Activated CD4-positive, CD25-positive, alpha-beta regulatory T cell treated with anti-CD3 and anti-CD28 coated beads, Interleukin-2, amount 50 U/mL, for 16 hours (primary cell): ENCODE data around the gene DZANK1.
"Not testable (repeated sequence)": the region's sequence is repeated elsewhere in the genome, so short reads cannot be mapped to it uniquely, and the experiment has no call there.

Experiments
- DNase-seq: peaks from one replicate; pipeline ENCODE4 v3.0.0-alpha.2; 2020; ENCODE audit warnings: low read depth, low spot score

Gene DZANK1

GRCh38 chr20:18380908-18381529 lies 85.8 kb downstream of the DZANK1 start:
- DNase-seq, result no peak

DNA sequence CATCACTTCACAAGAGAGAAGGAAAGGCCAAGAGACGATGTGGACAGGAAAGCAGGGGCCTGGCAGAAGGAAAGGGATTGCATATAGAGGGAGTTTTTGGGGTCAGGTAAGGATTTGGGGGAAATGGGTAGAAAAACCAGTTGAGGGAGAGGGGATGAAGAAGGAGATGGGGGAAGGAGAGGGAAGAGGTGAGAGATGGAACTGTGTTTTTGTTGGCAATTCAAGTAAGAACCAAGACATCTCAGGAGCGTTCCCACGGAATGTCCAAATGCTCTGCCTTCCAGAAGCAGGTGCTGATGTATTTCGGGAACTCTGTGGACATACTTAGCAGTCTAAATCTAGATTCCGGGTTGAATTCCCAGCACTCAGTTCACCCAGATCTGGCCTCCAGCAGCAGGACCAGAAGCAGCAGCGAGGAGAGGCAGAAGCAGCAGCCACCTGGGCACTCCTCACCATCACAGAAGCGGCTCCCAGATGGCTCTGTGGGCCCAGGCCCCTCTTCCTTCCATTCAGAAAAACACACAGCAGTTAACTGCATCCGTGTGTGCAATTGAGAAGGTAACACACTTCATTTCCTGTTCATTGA lies 88.8 kb downstream of the DZANK1 start:
- no peak for DNase-seq

DNA sequence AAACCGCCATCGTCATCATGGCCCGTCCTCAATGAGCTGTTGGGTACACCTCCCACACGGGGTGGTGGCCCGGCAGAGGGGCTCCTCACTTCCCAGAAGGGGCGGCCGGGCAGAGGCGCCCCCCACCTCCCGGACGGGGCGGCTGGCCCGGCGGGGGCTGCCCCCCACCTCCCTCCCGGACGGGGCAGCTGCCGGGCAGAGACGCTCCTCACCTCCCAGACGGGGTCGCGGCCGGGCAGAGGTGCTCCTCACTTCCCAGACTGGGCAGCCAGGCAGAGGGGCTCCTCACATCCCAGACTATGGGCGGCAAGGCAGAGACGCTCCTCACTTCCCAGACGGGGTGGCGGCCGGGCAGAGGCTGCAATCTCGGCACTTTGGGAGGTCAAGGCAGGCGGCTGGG lies 91.3 kb downstream of the DZANK1 start:
- not testable (repeated sequence) for DNase-seq

DNA sequence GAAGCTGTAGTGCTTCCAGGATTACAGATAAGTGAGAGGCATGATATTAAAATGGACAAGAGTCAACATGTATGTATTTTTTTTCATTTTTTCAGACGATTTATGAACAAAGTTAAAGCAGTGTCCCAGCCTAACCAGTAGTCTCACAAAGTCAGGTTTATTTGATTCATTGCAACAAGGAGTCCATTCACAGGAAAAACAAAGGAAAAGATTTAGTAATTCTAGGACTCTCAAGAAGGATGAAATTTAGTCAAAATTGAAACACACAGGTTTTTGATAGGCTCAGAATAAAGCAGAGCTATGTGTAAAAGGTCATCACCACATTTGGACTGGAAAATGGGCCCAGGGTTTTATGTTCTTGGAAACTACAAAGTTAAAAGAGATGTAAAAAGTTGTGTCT lies 94.5 kb downstream of the DZANK1 start:
- DNase-seq, result no peak

DNA sequence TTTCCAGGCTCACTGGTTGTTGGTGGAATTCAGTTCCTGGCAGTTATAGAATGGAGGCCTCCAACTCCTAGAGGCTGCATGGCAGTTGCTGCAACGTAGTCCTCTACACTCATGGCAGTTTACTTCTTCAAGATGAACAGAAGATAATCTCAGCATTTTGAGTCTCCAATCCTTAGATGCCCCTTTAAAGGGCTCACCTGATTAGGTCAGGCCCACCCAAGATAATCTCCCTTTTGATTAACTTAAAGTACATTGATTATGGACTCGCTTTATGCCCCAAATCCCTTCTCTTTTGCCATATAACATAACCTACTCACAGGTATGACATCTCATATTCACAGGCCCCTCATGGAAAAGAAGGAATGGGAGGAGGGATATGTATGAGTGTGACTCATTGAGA lies 102.1 kb downstream of the DZANK1 start:
- no peak for DNase-seq

DNA sequence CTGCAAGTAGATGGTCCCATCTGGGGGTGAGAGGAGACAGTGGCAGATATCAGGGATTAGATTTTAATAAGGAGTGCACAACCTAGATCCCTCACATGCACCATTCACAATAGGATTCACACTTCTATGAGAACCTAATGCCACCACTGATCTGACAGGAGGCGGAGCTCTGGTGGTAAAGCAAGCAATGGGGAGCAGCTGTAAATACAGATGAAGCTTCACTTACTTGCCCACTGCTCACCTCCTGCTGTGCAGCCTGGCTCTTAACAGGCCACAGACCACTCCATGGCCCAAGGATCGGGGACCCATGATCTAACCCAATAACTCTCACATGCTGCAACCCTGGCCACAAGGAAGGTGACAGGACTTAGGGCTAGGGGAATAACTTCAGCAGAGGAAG lies 103.1 kb downstream of the DZANK1 start:
- no peak for DNase-seq

GRCh38 chr20:18362916-18363315 lies 103.9 kb downstream of the DZANK1 start:
- DNase-seq, result no peak

- DNase-seq, result no peak
These were observed 105.2 kb downstream of the DZANK1 start for GRCh38 chr20:18361678-18362077.

DNA sequence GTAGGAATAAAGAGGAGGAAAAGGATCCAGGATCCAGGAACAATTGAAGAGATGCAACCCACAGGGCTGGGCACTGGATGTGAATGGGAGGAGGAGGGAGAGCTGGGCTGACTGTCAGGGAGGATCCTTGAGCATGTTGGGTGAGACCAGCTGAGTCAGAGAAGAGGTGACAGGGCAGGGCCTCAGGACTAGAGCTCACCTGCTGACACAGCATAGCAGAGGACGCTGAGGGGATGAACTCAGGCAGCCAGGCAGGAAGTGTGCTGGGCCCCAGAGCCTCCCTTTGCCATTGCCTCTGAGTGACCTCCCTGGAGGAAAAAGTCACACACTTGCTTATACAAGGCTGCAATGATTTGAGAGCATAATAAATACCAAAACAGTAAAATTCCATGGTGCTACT lies 106.2 kb downstream of the DZANK1 start:
- DNase-seq, result no peak

DNA sequence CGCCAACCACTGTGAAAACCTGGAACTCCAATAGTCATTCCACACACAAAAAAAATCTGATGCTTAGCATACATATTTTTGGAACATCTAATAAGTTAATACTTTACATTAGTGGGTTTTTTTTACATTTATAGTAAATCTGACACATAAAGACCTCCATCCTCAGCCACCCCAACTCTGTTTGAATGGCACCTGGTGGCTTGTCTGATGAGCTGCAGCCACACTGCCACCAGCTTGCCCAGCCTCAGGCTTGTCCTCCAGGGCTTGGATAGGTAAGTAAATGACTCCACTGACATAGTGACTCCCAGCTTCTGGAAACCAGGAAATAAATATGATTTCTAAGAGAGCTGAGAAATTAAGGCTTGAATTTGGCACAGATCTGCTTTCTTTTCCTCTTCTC lies 107.0 kb downstream of the DZANK1 start:
- DNase-seq, result no peak

DNA sequence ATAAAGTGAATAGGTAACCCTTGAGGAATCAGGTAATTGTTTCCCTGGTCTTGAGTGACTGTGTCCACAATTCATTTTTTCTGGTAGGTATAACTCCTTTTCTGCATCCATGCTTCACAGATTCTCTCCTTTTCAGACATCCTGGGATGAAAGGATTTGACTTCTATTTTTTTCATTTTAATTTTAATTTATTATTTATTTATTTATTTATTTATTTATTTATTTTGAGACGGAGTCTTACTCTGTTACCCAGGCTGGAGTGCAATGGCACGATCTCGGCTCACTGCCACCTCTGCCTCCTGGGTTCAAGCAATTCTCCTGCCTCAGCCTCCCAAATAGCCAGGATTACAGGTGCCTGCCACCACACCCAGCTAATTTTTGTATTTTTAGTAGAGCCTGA lies 117.1 kb downstream of the DZANK1 start:
- DNase-seq, result not testable (repeated sequence)
